GM12878 (cell line): Measurements from ENCODE around the gene ATP5F1D. TPM values are rescaled to one million over a fixed set of nuclear protein-coding genes. Genes with fewer than 3 reads are reported as not detected.

Experiments used
- ATAC-seq: fragments of 200-7000 bp; cut with Tn5 transposase; 3 replicates; pipeline ENCODE4 v1.9.1; 2020; ENCODE audit warnings: mild to moderate bottlenecking, moderate library complexity
- BruUV-seq: library from RNA; stranded (reverse); fragments of 400-500 nt; replicated peaks from 2 replicates; lab custom pipeline; 2021; lab: Mats Ljungman, UMichigan
- CTCF ChIA-PET: fragments of 300-600 bp; sonication (Branson Sonifier 250); formaldehyde crosslinking; extraction: SDS; loops from one replicate; lab custom pipeline; 2021; ENCODE audit warnings: inconsistent platforms; lab: Yijun Ruan, JAX
- POLR2A ChIA-PET: fragments of 350-600 bp; formaldehyde crosslinking; extraction: SDS; loops from one replicate; lab custom pipeline; 2021; ENCODE audit warnings: inconsistent platforms; lab: Charles Lee
- RAD21 ChIA-PET: fragments of 300-600 bp; sonication (Branson Sonifier 250); formaldehyde crosslinking; loops from one replicate; lab custom pipeline; 2023; ENCODE audit warnings: antibody characterized with exemption; ENCODE audit not compliant: unreplicated experiment; lab: Charles Lee
- SMC1A ChIA-PET: fragments of 300-600 bp; sonication (Branson Sonifier 250); formaldehyde crosslinking; loops from one replicate; lab custom pipeline; 2023; ENCODE audit not compliant: unreplicated experiment, uncharacterized antibody; lab: Charles Lee
- DNase-seq: peaks from one replicate; pipeline ENCODE4 v3.0.0-alpha.2; 2011; ENCODE audit warnings: low read depth, low spot score
- FAIRE-seq: peaks from 3 replicates; lab custom pipeline; 2011; peaks lifted over from hg19 to GRCh38; lab: Jason Lieb, UNC
- H2AFZ ChIP-seq: 2 replicates; pipeline ENCODE4 v1.6.0; 2011; ENCODE audit warnings: low read depth, low read length, control low read depth; ENCODE audit not compliant: control insufficient read depth
- H3K27ac ChIP-seq: 2 replicates; pipeline ENCODE4 v1.5.1; 2011; ENCODE audit warnings: control low read depth; ENCODE audit not compliant: control insufficient read depth, insufficient read depth
- H3K27me3 ChIP-seq, 2 experiments: replicated peaks in 1 of 2; 2 replicates each; pipeline versions ENCODE4 v1.6.0 to v1.6.1; 2011; ENCODE audit warnings: low read length in 1 of 2; ENCODE audit not compliant: control insufficient read depth in 2 of 2, insufficient read depth in 2 of 2
- H3K36me3 ChIP-seq, 2 experiments: 2 replicates each; pipeline ENCODE4 v1.5.1; 2011; ENCODE audit warnings: low read length in 1 of 2; ENCODE audit not compliant: control insufficient read depth in 2 of 2, insufficient read depth in 2 of 2
- H3K4me1 ChIP-seq: 2 replicates; pipeline ENCODE4 v1.6.1; 2011; ENCODE audit warnings: mild to moderate bottlenecking, low read length, moderate library complexity, mixed read lengths; ENCODE audit not compliant: control insufficient read depth, insufficient read depth
- H3K4me2 ChIP-seq: 2 replicates; pipeline ENCODE4 v1.6.0; 2011; ENCODE audit warnings: control low read depth; ENCODE audit not compliant: control insufficient read depth, insufficient read depth
- H3K4me3 ChIP-seq: fragments of 200-600 bp; sonication (generic); 2 replicates; pipeline ENCODE4 v1.5.1; 2016
- H3K79me2 ChIP-seq: 2 replicates; pipeline ENCODE4 v1.6.0; 2011; ENCODE audit warnings: low read length; ENCODE audit not compliant: control insufficient read depth, insufficient read depth
- H3K9ac ChIP-seq: 2 replicates; pipeline ENCODE4 v1.8.0; 2011; ENCODE audit warnings: low read length, control low read depth, mixed read lengths; ENCODE audit not compliant: control insufficient read depth, insufficient read depth
- H3K9me3 ChIP-seq: replicated peaks from 3 replicates; pipeline ENCODE4 v1.5.1; 2011; ENCODE audit warnings: mild to moderate bottlenecking, low read length; ENCODE audit not compliant: control insufficient read depth, insufficient read depth
- H4K20me1 ChIP-seq: 2 replicates; pipeline ENCODE4 v1.6.0; 2011; ENCODE audit not compliant: control insufficient read depth, insufficient read depth
- ASH2L ChIP-seq: fragments of 300-600, 200-600 bp; sonication (generic); IDR thresholded peaks from 2 replicates; pipeline ENCODE4 v1.6.1; 2017; ENCODE audit warnings: low read depth, mild to moderate bottlenecking, borderline replicate concordance
- BHLHE40 ChIP-seq, 2 experiments: fragments of 450-650 bp in 1 of 2; IDR thresholded peaks; 2 replicates each; pipeline ENCODE4 v1.6.1; 2011 to 2017; ENCODE audit warnings: low read depth in 2 of 2, borderline replicate concordance in 1 of 2, improper control_type of control experiment in 1 of 2, low read length in 1 of 2, mild to moderate bottlenecking in 1 of 2
- CREB1 ChIP-seq: IDR thresholded peaks from 2 replicates; pipeline ENCODE4 v1.6.1; 2012; ENCODE audit warnings: low read depth, mild to moderate bottlenecking, inconsistent platforms
- WGBS: methylation state at CpG from one replicate; pipeline ENCODE4 v1.1.6; 2016; ENCODE audit warnings: low lambda C conversion rate; ENCODE audit not compliant: insufficient replicate concordance, insufficient coverage; ENCODE audit errors: missing lambda C conversion rate; 5-methylcytosine and 5-hydroxymethylcytosine counted together
- in situ Hi-C: fragments of 300-500 bp; cut with MboI; formaldehyde crosslinking; loops from 9 replicates; pipeline ENCODE4 v1.14.3; 2018; ENCODE audit warnings: mixed read lengths
- intact Hi-C: fragments of 100-400 bp; cut with micrococcal nuclease; formaldehyde crosslinking; loops from one replicate; pipeline ENCODE4 v1.14.2; 2022; ENCODE audit not compliant: unreplicated experiment
- polyA plus RNA-seq, 11 experiments: library from polyadenylated mRNA; depleted of rRNA in 4 of 11; unstranded in 6 of 11; stranded (reverse) in 5 of 11; fragments of >200 nt; fragmentation: Nextera tagmentation in 4 of 11; fragmentation: Illumina TruSeq in 1 of 11; extraction: Ambion mirVana in 4 of 11; extraction: Trizol in 1 of 11; gene quantifications; 1 replicate in 1 of 11; 2 replicates in 10 of 11; pipeline versions ENCODE4 v1.2.1 to v1.2.3, GENCODE V29; 2011 to 2016; ENCODE audit warnings: inconsistent platforms in 2 of 11, missing spikeins in 2 of 11, low read depth in 1 of 11
- total RNA-seq, 4 experiments: library from RNA; depleted of rRNA in 3 of 4; stranded (reverse); fragments of >200 nt in 3 of 4; fragmentation: Illumina TruSeq in 1 of 4; extraction: Trizol in 1 of 4; gene quantifications; 2 replicates each; pipeline versions ENCODE4 v1.2.1 to v1.2.3, GENCODE V29; 2013 to 2021

ATP5F1D gene
- total and polyA plus RNA-seq, 10 of the 15 experiments (the other 5 are each of a cell fraction or from before 2014, with no cell fraction given) = 7.2 to 357 (median 49.5) TPM

DNA sequence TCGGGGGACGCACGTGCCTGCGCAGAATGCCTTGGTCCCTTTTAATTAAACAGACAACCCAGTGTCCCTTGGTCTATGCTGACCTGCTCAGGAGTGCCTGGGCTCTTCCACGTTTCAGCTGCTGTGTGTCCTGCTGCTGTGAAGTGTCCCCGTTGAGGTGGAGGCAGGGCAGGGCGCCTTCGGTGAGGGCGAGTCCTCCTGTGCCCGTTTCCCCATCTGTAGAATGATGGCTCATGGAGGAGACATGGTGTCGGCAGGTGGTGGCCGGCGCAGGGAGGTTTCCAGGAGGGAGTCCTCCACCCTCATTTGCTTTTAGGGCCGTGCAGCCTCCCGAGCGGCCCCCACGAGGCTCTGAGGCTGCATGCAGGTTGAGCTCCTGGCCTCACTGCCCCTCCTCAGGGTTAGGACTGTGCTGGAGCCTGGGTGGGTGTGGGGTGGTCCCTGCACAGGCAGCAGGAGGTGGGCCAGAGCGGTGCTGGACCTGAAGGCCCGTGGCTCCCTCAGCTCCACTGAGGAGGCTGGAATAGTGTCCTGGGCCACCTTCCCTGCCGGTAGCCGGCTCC, 27.2 kb upstream of the ATP5F1D start:
- Histone ChIP-seq H3K4me1 (peaks cover 23% of the 10 kb centered on the region), H3K9me3 (no peaks in the 10 kb centered on the region), H3K9ac (no peak overlapping the region; the same call in 1 of the 2 replicates), H3K27ac (peak overlapping the region; percentile 76), H3K36me3 (peaks cover 7 to 15% of the 10 kb centered on the region in 2 experiments; a peak in 3 of 4 replicates), H3K27me3 (no peaks in the 10 kb centered on the region), H3K79me2 (peaks cover 63% of the 10 kb centered on the region), H3K4me3 (0 out of 2 replicates have a peak overlapping the region, but pooled peaks have one; percentile 46), H2AFZ (no peak overlapping the region), H4K20me1 (no peaks in the 10 kb centered on the region; the same call in 1 of the 2 replicates), H3K4me2 (peak overlapping the region; percentile 72)
- FAIRE-seq (no peak), ATAC-seq (no peak), DNase-seq (no peak)
- ChIA-PET RAD21 (interaction anchor here (0.8 to 1.2 kb wide), 3 partner anchors 30 to 276 kb away, joined by 3 read pairs; no protein-coding TSS in a partner anchor), SMC1A (no interaction called here), CTCF (interaction anchor here (0.9 kb wide), 1 partner anchor 24 kb away, joined by 3 read pairs; no protein-coding TSS in a partner anchor), POLR2A (interaction anchor here (0.5 to 1.6 kb wide), 4 partner anchors 11 to 154 kb away, joined by 3 to 6 read pairs (median 3); no protein-coding TSS in a partner anchor)
- TF ChIP-seq ASH2L = no peak
- no peak for TF ChIP-seq CREB1
- peak in 1 of 2 experiments; percentile 72; a peak in 2 of 4 replicates for TF ChIP-seq BHLHE40 (IDR thresholded peaks at IDR 0.05; ENCODE audit: borderline replicate concordance in 1 of 2, low read depth in 2 of 2, low read length in 1 of 2)
- WGBS = 68% methylated on average over 21 of the region's 21 CpGs
- in situ Hi-C loops (no loop called here), intact Hi-C loops (no loop called here)
- no TSS peak for BruUV-seq
